GM12872 (cell line): ENCODE results near the gene RPS17.

ENCODE experiments used
- CTCF ChIP-seq: IDR thresholded peaks from 3 replicates; pipeline ENCODE4 v1.5.1; 2011; ENCODE audit warnings: low read depth, mild to moderate bottlenecking, low read length, moderate library complexity; ENCODE audit not compliant: insufficient read depth

RPS17 gene

GRCh38 chr15:82548700-82549099 lies 8.4 kb upstream of the RPS17 start:
- no peak for TF ChIP-seq CTCF

- no peak for TF ChIP-seq CTCF
These were observed 5.2 kb upstream of the RPS17 start for GRCh38 chr15:82545478-82545877.

- no peak for TF ChIP-seq CTCF
These were observed 4.7 kb upstream of the RPS17 start for GRCh38 chr15:82545002-82545401.

- no peak for TF ChIP-seq CTCF
These were observed 4.2 kb upstream of the RPS17 start for GRCh38 chr15:82544431-82544830.

- TF ChIP-seq CTCF = no peak
These were observed 2.9 kb upstream of the RPS17 start for GRCh38 chr15:82543160-82543559.

GRCh38 chr15:82540984-82541431 lies 751 bp upstream of the RPS17 start:
- TF ChIP-seq CTCF = no peak

- TF ChIP-seq CTCF = 0 out of 3 replicates have a peak, but pooled peaks have one; percentile 3
These were observed 584 bp downstream of the RPS17 start for GRCh38 chr15:82539691-82540054.
